B cell (primary cell): ENCODE measurements around the gene RDM1. TPM values are rescaled to one million over a fixed set of nuclear protein-coding genes. Genes with fewer than 3 reads are reported as not detected.

Experiments used
- ATAC-seq: fragments of 200-7000 bp; cut with Tn5 transposase; one replicate; pipeline ENCODE4 v1.10.0; 2021; ENCODE audit warnings: low read depth, mild to moderate bottlenecking, moderate number of reproducible peaks, moderate library complexity
- CTCF ChIA-PET: fragments of 350-600 bp; sonication (Branson Sonifier 250); formaldehyde crosslinking; loops from one replicate; lab custom pipeline; 2021; ENCODE audit warnings: antibody characterized with exemption, inconsistent platforms; lab: Charles Lee
- POLR2A ChIA-PET: fragments of 350-600 bp; sonication (Branson Sonifier 250); formaldehyde crosslinking; loops from one replicate; lab custom pipeline; 2021; ENCODE audit warnings: antibody characterized with exemption; lab: Charles Lee
- DNase-seq: peaks from one replicate; pipeline ENCODE4 v3.0.0; 2013
- H2AFZ ChIP-seq: 2 replicates; pipeline ENCODE4 v1.6.1; 2012; ENCODE audit warnings: mild to moderate bottlenecking, low read depth, low read length; ENCODE audit not compliant: insufficient read depth, poor library complexity, severe bottlenecking
- H3K27ac ChIP-seq, 2 donors: 1 replicate in 1 of 2; 2 replicates in 1 of 2; pipeline ENCODE4 v1.5.1; 2012 to 2013; ENCODE audit warnings: low read length in 2 of 2, mild to moderate bottlenecking in 2 of 2, moderate library complexity in 1 of 2
- H3K27me3 ChIP-seq, 4 experiments: fragments of 200-600 bp in 1 of 4; sonication (generic) in 1 of 4; replicated peaks in 1 of 4; 1 replicate in 2 of 4; 2 replicates in 2 of 4; pipeline versions ENCODE4 v1.6.1 to v1.7.0; 2013 to 2016; ENCODE audit warnings: low read length in 3 of 4, mild to moderate bottlenecking in 2 of 4, mixed read lengths in 1 of 4, moderate library complexity in 1 of 4; ENCODE audit not compliant: insufficient read depth in 4 of 4, control insufficient read depth in 3 of 4; ENCODE audit errors: control extremely low read depth in 1 of 4
- H3K36me3 ChIP-seq, 2 experiments: replicated peaks in 1 of 2; 1 replicate in 1 of 2; 2 replicates in 1 of 2; pipeline versions ENCODE4 v1.6.1 to v1.7.1; 2013; ENCODE audit warnings: low read length in 1 of 2; ENCODE audit not compliant: insufficient read depth in 2 of 2, control insufficient read depth in 1 of 2; ENCODE audit errors: control extremely low read depth in 1 of 2, extremely low read depth in 1 of 2
- H3K4me1 ChIP-seq, 2 donors: fragments of 200-600 bp in 1 of 2; sonication (generic) in 1 of 2; 1 replicate in 1 of 2; 2 replicates in 1 of 2; pipeline versions ENCODE4 v1.5.1 to v1.6.1; 2013 to 2017; ENCODE audit warnings: low read length in 2 of 2; ENCODE audit not compliant: control insufficient read depth in 2 of 2, insufficient read depth in 2 of 2
- H3K4me2 ChIP-seq: replicated peaks from 2 replicates; pipeline ENCODE3; 2012; ENCODE audit warnings: mild to moderate bottlenecking, low read depth, low read length; ENCODE audit not compliant: poor library complexity, severe bottlenecking
- H3K4me3 ChIP-seq, 5 experiments: fragments of 200-600 bp in 1 of 5; sonication (generic) in 1 of 5; 1 replicate in 3 of 5; 2 replicates in 2 of 5; pipeline versions ENCODE4 v1.5.1 to v1.7.0; 2011 to 2016; ENCODE audit warnings: low read length in 4 of 5, mild to moderate bottlenecking in 4 of 5, low read depth in 2 of 5, control low read depth in 1 of 5, moderate library complexity in 1 of 5; ENCODE audit not compliant: insufficient read depth in 1 of 5; ENCODE audit errors: control extremely low read depth in 1 of 5, extremely low read depth in 1 of 5
- H3K79me2 ChIP-seq: fragments of 200-600 bp; sonication (generic); one replicate; pipeline ENCODE4 v1.6.0; 2016; ENCODE audit warnings: low read length; ENCODE audit not compliant: control insufficient read depth, insufficient read depth
- H3K9ac ChIP-seq: fragments of 200-600 bp; sonication (generic); 2 replicates; pipeline ENCODE4 v1.6.1; 2017; ENCODE audit warnings: mild to moderate bottlenecking, low read length, moderate library complexity
- H3K9me3 ChIP-seq, 3 donors: one replicate each; pipeline versions ENCODE4 v1.6.1 to v1.7.1; 2013; ENCODE audit warnings: low read length in 2 of 3; ENCODE audit not compliant: control insufficient read depth in 2 of 3, insufficient read depth in 1 of 3; ENCODE audit errors: control extremely low read depth in 1 of 3
- H4K20me1 ChIP-seq: 2 replicates; pipeline ENCODE4 v1.6.0; 2012; ENCODE audit warnings: mild to moderate bottlenecking, low read length; ENCODE audit not compliant: insufficient read depth, control insufficient read depth, poor library complexity, severe bottlenecking
- H3K27ac Mint-ChIP-seq: one replicate; pipeline ENCODE4 v1.8.0; 2021; ENCODE audit warnings: mixed read lengths
- H3K27me3 Mint-ChIP-seq: one replicate; pipeline ENCODE4 v1.8.0; 2021; ENCODE audit warnings: mixed read lengths
- H3K4me1 Mint-ChIP-seq: one replicate; pipeline ENCODE4 v1.8.0; 2021; ENCODE audit warnings: mixed read lengths
- H3K4me3 Mint-ChIP-seq: one replicate; pipeline ENCODE4 v1.8.0; 2021; ENCODE audit warnings: mixed read lengths
- H3K9me3 Mint-ChIP-seq: one replicate; pipeline ENCODE4 v1.8.0; 2022; ENCODE audit warnings: mixed read lengths; ENCODE audit not compliant: insufficient read depth
- EZH2 ChIP-seq: IDR thresholded peaks from 2 replicates; pipeline ENCODE4 v1.6.1; 2012; ENCODE audit warnings: borderline replicate concordance, low read depth, mild to moderate bottlenecking, moderate library complexity, low read length; ENCODE audit not compliant: insufficient read depth, poor library complexity, severe bottlenecking
- WGBS: methylation state at CpG from one replicate; pipeline ENCODE4 v1.1.5; 2013; ENCODE audit warnings: missing lambda C conversion rate; ENCODE audit not compliant: insufficient coverage; 5-methylcytosine and 5-hydroxymethylcytosine counted together
- intact Hi-C: fragments of 100-400 bp; cut with micrococcal nuclease; formaldehyde crosslinking; loops from one replicate; pipeline ENCODE4 v1.10.0; 2022
- polyA plus RNA-seq: library from polyadenylated mRNA; depleted of rRNA; stranded (reverse); fragments of >200 nt; gene quantifications from 2 replicates; pipeline ENCODE4 v1.2.3, GENCODE V29; 2012
- total RNA-seq, 2 donors: library from RNA; stranded (reverse); fragments of 120-200 nt in 1 of 2; gene quantifications; 1 replicate in 1 of 2; 2 replicates in 1 of 2; pipeline versions ENCODE4 v1.2.3 to v1.2.4, GENCODE V29; 2013 to 2022
- TF ChIP-seq, protein P1 (sequence below): fragments of 200-600 bp; IDR thresholded peaks from one replicate; pipeline ENCODE4 v1.8.0; 2022; ENCODE audit warnings: antibody characterized with exemption, mild to moderate bottlenecking

Gene RDM1
- total and polyA plus RNA-seq, 2 donors (not counting 1 experiment from before 2014, with no cell fraction given), result not detected

DNA sequence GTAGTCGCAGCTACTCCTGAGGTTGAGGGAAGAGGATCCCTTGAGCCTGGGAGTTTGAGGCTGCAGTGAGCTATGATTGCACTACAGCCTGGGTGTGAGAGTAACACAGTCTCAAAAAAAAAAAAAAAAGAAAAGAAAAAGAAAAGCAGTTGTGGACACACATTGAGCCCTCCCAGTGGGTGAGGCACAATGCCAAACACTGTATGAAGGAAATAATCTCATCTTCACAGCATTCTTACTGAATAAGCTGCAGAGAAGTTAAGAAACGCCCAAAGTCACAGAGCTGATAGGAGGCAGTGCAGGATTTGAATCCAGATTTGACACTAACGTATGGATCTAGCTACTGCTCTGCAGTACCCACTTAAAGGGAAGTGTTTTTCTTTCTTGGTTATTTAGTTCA is 18.8 kb upstream of the RDM1 start:
- H3K27ac Mint-ChIP-seq, result no peak overlapping the region
- Histone ChIP-seq H2AFZ (no peak overlapping the region), H3K9ac (no peak overlapping the region), H4K20me1 (no peaks in the 10 kb centered on the region), H3K4me1 (peaks cover 0 to 4% of the 10 kb centered on the region in 2 donors), H3K27ac (no peak overlapping the region), H3K9me3 (no peaks in the 10 kb centered on the region), H3K4me3 (no peak overlapping the region), H3K36me3 (no peaks in the 10 kb centered on the region), H3K27me3 (no peaks in the 10 kb centered on the region), H3K4me2 (no peak overlapping the region), H3K79me2 (no peaks in the 10 kb centered on the region)
- ATAC-seq (no peak), DNase-seq (no peak)
- no peak overlapping the region for H3K4me3 Mint-ChIP-seq
- no peak for TF ChIP-seq EZH2
- TF ChIP-seq, protein P1, sequence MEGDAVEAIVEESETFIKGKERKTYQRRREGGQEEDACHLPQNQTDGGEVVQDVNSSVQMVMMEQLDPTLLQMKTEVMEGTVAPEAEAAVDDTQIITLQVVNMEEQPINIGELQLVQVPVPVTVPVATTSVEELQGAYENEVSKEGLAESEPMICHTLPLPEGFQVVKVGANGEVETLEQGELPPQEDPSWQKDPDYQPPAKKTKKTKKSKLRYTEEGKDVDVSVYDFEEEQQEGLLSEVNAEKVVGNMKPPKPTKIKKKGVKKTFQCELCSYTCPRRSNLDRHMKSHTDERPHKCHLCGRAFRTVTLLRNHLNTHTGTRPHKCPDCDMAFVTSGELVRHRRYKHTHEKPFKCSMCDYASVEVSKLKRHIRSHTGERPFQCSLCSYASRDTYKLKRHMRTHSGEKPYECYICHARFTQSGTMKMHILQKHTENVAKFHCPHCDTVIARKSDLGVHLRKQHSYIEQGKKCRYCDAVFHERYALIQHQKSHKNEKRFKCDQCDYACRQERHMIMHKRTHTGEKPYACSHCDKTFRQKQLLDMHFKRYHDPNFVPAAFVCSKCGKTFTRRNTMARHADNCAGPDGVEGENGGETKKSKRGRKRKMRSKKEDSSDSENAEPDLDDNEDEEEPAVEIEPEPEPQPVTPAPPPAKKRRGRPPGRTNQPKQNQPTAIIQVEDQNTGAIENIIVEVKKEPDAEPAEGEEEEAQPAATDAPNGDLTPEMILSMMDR, result no peak
- no peaks in the 10 kb centered on the region for H3K9me3 Mint-ChIP-seq
- POLR2A ChIA-PET, result no interaction called here
- intact Hi-C loops, result no loop called here
- WGBS, result 85% methylated on average over 2 of the region's 3 CpGs
- H3K4me1 Mint-ChIP-seq, result peaks cover 2% of the 10 kb centered on the region
- CTCF ChIA-PET, result interaction anchor here (0.6 to 1.2 kb wide), 4 partner anchors 20 to 534 kb away, joined by 3 to 4 read pairs (median 3); no protein-coding TSS in a partner anchor
- H3K27me3 Mint-ChIP-seq, result peaks cover 6% of the 10 kb centered on the region

DNA sequence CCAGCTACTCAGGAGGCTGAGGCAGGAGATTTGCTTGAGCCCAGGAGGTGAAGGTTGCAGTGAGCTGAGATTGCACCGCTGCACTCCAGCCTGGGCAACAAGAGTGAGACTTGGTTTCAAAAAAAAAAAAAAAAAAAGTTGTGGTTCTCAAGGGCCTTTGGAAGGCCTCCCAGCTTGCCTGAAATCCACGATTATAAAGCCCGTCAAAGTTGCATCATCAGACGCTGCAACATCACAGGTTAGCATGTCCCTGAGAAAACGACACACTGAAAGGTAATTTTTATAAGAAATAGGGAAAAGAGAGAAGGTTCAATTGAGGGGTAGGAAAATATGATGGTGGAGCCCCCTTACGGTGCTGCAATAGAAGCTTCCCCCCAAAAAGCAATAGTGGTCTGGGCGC is 17.5 kb upstream of the RDM1 start:
- Mint-ChIP-seq H3K4me1 (peaks cover 2% of the 10 kb centered on the region), H3K4me3 (no peak overlapping the region), H3K9me3 (no peaks in the 10 kb centered on the region), H3K27ac (no peak overlapping the region), H3K27me3 (peaks cover 5% of the 10 kb centered on the region)
- intact Hi-C loops, result no loop called here
- Histone ChIP-seq H4K20me1 (no peaks in the 10 kb centered on the region), H3K9me3 (no peaks in the 10 kb centered on the region), H3K27ac (no peak overlapping the region), H3K27me3 (no peaks in the 10 kb centered on the region), H3K79me2 (no peaks in the 10 kb centered on the region), H3K4me3 (no peak overlapping the region), H2AFZ (no peak overlapping the region), H3K4me1 (peaks cover 0 to 4% of the 10 kb centered on the region in 2 donors), H3K4me2 (no peak overlapping the region), H3K36me3 (no peaks in the 10 kb centered on the region), H3K9ac (no peak overlapping the region)
- POLR2A ChIA-PET, result no interaction called here
- TF ChIP-seq, protein P1, result no peak
- TF ChIP-seq EZH2, result no peak
- DNase-seq (no peak), ATAC-seq (no peak)
- whole genome bisulfite sequencing, result 95% methylated on average over 6 of the region's 7 CpGs
- CTCF ChIA-PET, result interaction anchor here (0.5 to 1.5 kb wide), 9 partner anchors 10 to 1292 kb away, joined by 3 to 15 read pairs (median 3); no protein-coding TSS in a partner anchor
